MM.1S (cell line): Measurements from ENCODE around the gene ZNF488.

Experiments
- DNase-seq: peaks from one replicate; pipeline ENCODE4 v3.0.0-alpha.2; 2015
- H2AFZ ChIP-seq: fragments of 300-600 bp; sonication (generic); 2 replicates; pipeline ENCODE4 v1.6.0; 2016; ENCODE audit warnings: antibody characterized with exemption, low read length
- H3F3A ChIP-seq: fragments of 300-600 bp; sonication (generic); 2 replicates; pipeline ENCODE4 v1.6.1; 2016; ENCODE audit warnings: mild to moderate bottlenecking, antibody characterized with exemption, low read length, moderate library complexity, mixed read lengths; ENCODE audit not compliant: insufficient read depth
- H3K27ac ChIP-seq: fragments of 300-600 bp; sonication (generic); 2 replicates; pipeline ENCODE4 v1.5.1; 2016; ENCODE audit warnings: mild to moderate bottlenecking, low read length
- H3K27me3 ChIP-seq: fragments of 300-600 bp; sonication (generic); replicated peaks from 2 replicates; pipeline ENCODE4 v1.6.0; 2016; ENCODE audit warnings: low read length; ENCODE audit not compliant: insufficient read depth
- H3K36me3 ChIP-seq: fragments of 300-600 bp; sonication (generic); replicated peaks from 2 replicates; pipeline ENCODE4 v1.6.1; 2016; ENCODE audit warnings: mild to moderate bottlenecking, low read length, mixed read lengths; ENCODE audit not compliant: insufficient read depth
- H3K4me1 ChIP-seq: fragments of 300-600 bp; sonication (generic); 2 replicates; pipeline ENCODE4 v1.6.1; 2016; ENCODE audit warnings: low read length, mixed read lengths
- H3K4me2 ChIP-seq: fragments of 300-600 bp; sonication (generic); 2 replicates; pipeline ENCODE4 v1.6.0; 2016; ENCODE audit warnings: low read depth, low read length
- H3K4me3 ChIP-seq: fragments of 300-600 bp; sonication (generic); 2 replicates; pipeline ENCODE4 v1.5.1; 2016; ENCODE audit warnings: low read length, mixed read lengths
- H3K79me2 ChIP-seq: fragments of 300-600 bp; sonication (generic); 2 replicates; pipeline ENCODE4 v1.6.1; 2016; ENCODE audit warnings: mixed run types, low read length, mixed read lengths
- H3K9ac ChIP-seq: fragments of 300-600 bp; sonication (generic); 2 replicates; pipeline ENCODE4 v1.6.1; 2016; ENCODE audit warnings: low read length, mixed read lengths
- H3K9me2 ChIP-seq: fragments of 300-600 bp; sonication (generic); replicated peaks from 2 replicates; pipeline ENCODE4 v1.6.1; 2016; ENCODE audit warnings: mild to moderate bottlenecking, low read length, mixed read lengths; ENCODE audit not compliant: insufficient read depth
- H3K9me3 ChIP-seq: fragments of 300-600 bp; sonication (generic); replicated peaks from 2 replicates; pipeline ENCODE4 v1.6.1; 2016; ENCODE audit warnings: mild to moderate bottlenecking, low read length, mixed read lengths; ENCODE audit not compliant: insufficient read depth
- H4K20me1 ChIP-seq: fragments of 300-600 bp; sonication (generic); 2 replicates; pipeline ENCODE4 v1.6.1; 2016; ENCODE audit warnings: mild to moderate bottlenecking, low read length, moderate library complexity, mixed read lengths; ENCODE audit not compliant: insufficient read depth
- CTCF ChIP-seq: fragments of 300-600 bp; sonication (generic); IDR thresholded peaks from 2 replicates; pipeline ENCODE4 v1.5.1; 2016; ENCODE audit warnings: antibody characterized with exemption, low read length, mixed read lengths
- EZH2 ChIP-seq: fragments of 300-600 bp; sonication (generic); optimal IDR thresholded peaks from 2 replicates; pipeline ENCODE3; 2017; ENCODE audit warnings: low read depth, mild to moderate bottlenecking, antibody characterized with exemption, low read length, mixed read lengths
- EZH2phosphoT487 ChIP-seq: fragments of 300-600 bp; sonication (generic); IDR thresholded peaks from 2 replicates; pipeline ENCODE4 v1.6.1; 2018; ENCODE audit warnings: antibody characterized with exemption, low read length

ZNF488 gene

GRCh38 chr10:47415520-47416304 is 31.6 kb upstream of the ZNF488 start:
- H3K4me1 ChIP-seq, result no peaks in the 10 kb centered on the region
- DNase-seq, result no peak

GRCh38 chr10:47414752-47415519 is 30.8 kb upstream of the ZNF488 start:
- Histone ChIP-seq H3K9ac (no peak overlapping the region), H3K27me3 (peaks cover 5% of the 10 kb centered on the region), H3K9me3 (no peaks in the 10 kb centered on the region), H4K20me1 (no peaks in the 10 kb centered on the region), H3K79me2 (no peaks in the 10 kb centered on the region), H3K4me1 (no peaks in the 10 kb centered on the region), H3K27ac (no peak overlapping the region), H3F3A (no peaks in the 10 kb centered on the region), H3K4me2 (no peak overlapping the region), H3K4me3 (no peak overlapping the region), H3K36me3 (no peaks in the 10 kb centered on the region), H2AFZ (no peak overlapping the region), H3K9me2 (no peaks in the 10 kb centered on the region)
- TF ChIP-seq EZH2, result no peak
- TF ChIP-seq EZH2phosphoT487, result no peak
- no peak for TF ChIP-seq CTCF
- no peak for DNase-seq

More at GRCh38 chr10:47415520-47416304, 31.6 kb upstream of the ZNF488 start:
- Histone ChIP-seq H3K27me3 (peaks cover 5% of the 10 kb centered on the region), H3K79me2 (no peaks in the 10 kb centered on the region), H3K9me2 (no peaks in the 10 kb centered on the region), H3K9ac (no peak overlapping the region), H3K27ac (no peak overlapping the region), H2AFZ (no peak overlapping the region), H3K4me3 (no peak overlapping the region), H3K9me3 (no peaks in the 10 kb centered on the region), H3F3A (no peaks in the 10 kb centered on the region), H3K36me3 (no peaks in the 10 kb centered on the region), H4K20me1 (no peaks in the 10 kb centered on the region), H3K4me2 (no peak overlapping the region)
- no peak for TF ChIP-seq EZH2phosphoT487
- no peak for TF ChIP-seq EZH2
- TF ChIP-seq CTCF, result no peak

- Histone ChIP-seq H3K4me3 (no peak overlapping the region), H3K9me3 (no peaks in the 10 kb centered on the region), H3K27ac (no peak overlapping the region), H3K9me2 (no peaks in the 10 kb centered on the region), H3K4me2 (no peak overlapping the region), H3K4me1 (no peaks in the 10 kb centered on the region), H3F3A (no peaks in the 10 kb centered on the region), H3K79me2 (no peaks in the 10 kb centered on the region), H4K20me1 (no peaks in the 10 kb centered on the region), H2AFZ (no peak overlapping the region), H3K27me3 (peaks cover 5% of the 10 kb centered on the region), H3K36me3 (no peaks in the 10 kb centered on the region), H3K9ac (no peak overlapping the region)
- no peak for DNase-seq
- TF ChIP-seq EZH2phosphoT487 (no peak), EZH2 (no peak), CTCF (no peak)
Measured at GRCh38 chr10:47414227-47414592, 30.1 kb upstream of the ZNF488 start.
